ENCODE results near the gene LMAN2.
"Not testable (repeated sequence)": the region's sequence is repeated elsewhere in the genome, so short reads cannot be mapped to it uniquely, and the experiment has no call there.

LMAN2 gene

GRCh38 chr5:177364159-177364962, 12.9 kb upstream of the LMAN2 start:
- no peak for FAIRE-seq

GRCh38 chr5:177363565-177363964, 12.1 kb upstream of the LMAN2 start:
- no peak for FAIRE-seq

- no peak for FAIRE-seq
Observed at GRCh38 chr5:177362610-177363507, 11.4 kb upstream of the LMAN2 start.

GRCh38 chr5:177362292-177362609, 10.8 kb upstream of the LMAN2 start:
- no peak for FAIRE-seq

GRCh38 chr5:177361418-177362291, 10.2 kb upstream of the LMAN2 start:
- no peak for FAIRE-seq

GRCh38 chr5:177360740-177361139, 9.3 kb upstream of the LMAN2 start:
- not testable (repeated sequence) for FAIRE-seq

- no peak for FAIRE-seq
Observed at GRCh38 chr5:177359860-177360259, 8.4 kb upstream of the LMAN2 start.

GRCh38 chr5:177359451-177359851, 8.0 kb upstream of the LMAN2 start:
- no peak for FAIRE-seq

- FAIRE-seq, result no peak
Observed at GRCh38 chr5:177358370-177358819, 6.9 kb upstream of the LMAN2 start.

GRCh38 chr5:177357459-177358351, 6.2 kb upstream of the LMAN2 start, which contains the start of gene RGS14:
RGS14 (plus strand) TSS chr5:177357924; CDS start chr5:177358025, 101 bp downstream.
- no peak for FAIRE-seq

GRCh38 chr5:177357146-177357458, 5.6 kb upstream of the LMAN2 start:
- FAIRE-seq, result no peak

- FAIRE-seq, result no peak
Observed at GRCh38 chr5:177356746-177357145, 5.3 kb upstream of the LMAN2 start.

- no peak for FAIRE-seq
Observed at GRCh38 chr5:177355868-177356168, 4.3 kb upstream of the LMAN2 start.

- no peak for FAIRE-seq
Observed at GRCh38 chr5:177355162-177355867, 3.8 kb upstream of the LMAN2 start.

- FAIRE-seq, result no peak
Observed at GRCh38 chr5:177354711-177355110, 3.2 kb upstream of the LMAN2 start.

GRCh38 chr5:177354256-177354655, 2.8 kb upstream of the LMAN2 start:
- no peak for FAIRE-seq

- no peak for FAIRE-seq
Observed at GRCh38 chr5:177353093-177353492, 1.6 kb upstream of the LMAN2 start.

GRCh38 chr5:177350776-177351391, 584 bp downstream of the LMAN2 start:
- FAIRE-seq, result no peak

GRCh38 chr5:177349762-177350161, 1.7 kb downstream of the LMAN2 start:
- FAIRE-seq, result no peak

- no peak for FAIRE-seq
Observed at GRCh38 chr5:177349362-177349647, 2.2 kb downstream of the LMAN2 start.

- no peak for FAIRE-seq
Observed at GRCh38 chr5:177347699-177348098, 3.8 kb downstream of the LMAN2 start.
